Ovary (tissue), 9 donors: ENCODE measurements around the gene CALML4. TPM values are rescaled to one million over a fixed set of nuclear protein-coding genes. Genes with fewer than 3 reads are reported as not detected.

Source experiments
- DNase-seq, 5 donors: peaks; one replicate each; pipeline ENCODE4 v3.0.0-alpha.2; 2019 to 2020
- H3K27ac ChIP-seq, 2 donors: fragments of 200-600 bp; one replicate each; pipeline versions ENCODE4 v1.5.1 to v1.8.0; 2019 to 2022
- H3K27me3 ChIP-seq: fragments of 200-600 bp; one replicate; pipeline ENCODE4 v1.8.0; 2022
- H3K36me3 ChIP-seq: fragments of 200-600 bp; sonication (generic); one replicate; pipeline ENCODE4 v1.5.1; 2019
- H3K4me1 ChIP-seq: one replicate; pipeline ENCODE4 v1.8.1; 2013; ENCODE audit warnings: mild to moderate bottlenecking, moderate library complexity; ENCODE audit not compliant: insufficient read depth
- H3K4me3 ChIP-seq: fragments of 200-600 bp; sonication (generic); one replicate; pipeline ENCODE4 v1.5.1; 2017
- H3K9me3 ChIP-seq, 2 donors: fragments of 200-600 bp in 1 of 2; sonication (generic) in 1 of 2; one replicate each; pipeline versions ENCODE4 v1.5.1 to v1.8.1; 2013 to 2019; ENCODE audit warnings: mild to moderate bottlenecking in 1 of 2, moderate library complexity in 1 of 2
- EP300 ChIP-seq: sonication (generic); formaldehyde crosslinking; IDR thresholded peaks from one replicate; pipeline ENCODE4 v1.6.1; 2017; ENCODE audit warnings: antibody characterized with exemption
- POLR2A ChIP-seq: fragments of 450-650 bp; IDR thresholded peaks from one replicate; pipeline ENCODE4 v1.6.1; 2017; ENCODE audit warnings: antibody characterized with exemption, mild to moderate bottlenecking, moderate library complexity
- WGBS, 3 donors: extraction: QIAGEN DNeasy Blood & Tissue Kit in 1 of 3; methylation state at CpG; one replicate each; pipeline versions ENCODE4 v1.1.5 to v1.1.7; 2013 to 2017; 5-methylcytosine and 5-hydroxymethylcytosine counted together
- intact Hi-C, 4 donors: fragments of 100-400 bp; cut with DNase I; formaldehyde crosslinking; loops; one replicate each; pipeline versions ENCODE4 v1.11.0 to v1.15.1; 2022 to 2023
- polyA plus RNA-seq, 2 donors: library from polyadenylated mRNA; stranded (reverse); fragments of 200-250 nt in 1 of 2; fragments of 350-450 nt in 1 of 2; fragmentation: Illumina TruSeq in 1 of 2; extraction: RNeasy Lipid Tissue Mini Kit (QIAGEN cat#74804) in 1 of 2; gene quantifications; one replicate each; pipeline ENCODE4 v1.2.3, GENCODE V29; 2013 to 2014
- total RNA-seq, 7 donors: library from RNA; depleted of rRNA in 2 of 7; stranded (reverse); fragments of >200 nt in 2 of 7; fragmentation: NEBNext Ultra II Directional in 3 of 7; extraction: Animal tissue kit (Norgen Biotek cat#: 25700) in 3 of 7; gene quantifications; one replicate each; pipeline versions ENCODE4 v1.1.0 to v1.2.4, GENCODE V29; 2016 to 2023
- TF ChIP-seq, protein P1 (sequence below), 3 donors: fragments of 450-650 bp in 2 of 3; fragments of 200-600 bp in 1 of 3; IDR thresholded peaks; one replicate each; pipeline versions ENCODE4 v1.5.1 to v1.8.0; 2016 to 2022; ENCODE audit warnings: antibody characterized with exemption in 3 of 3, mild to moderate bottlenecking in 1 of 3
- donor health status: DM: no; HTN: no; CAD: no; lungs with moderate emphysema.
- donor health status: DM: no; HTN: no; CAD: no.
- donor health status: Bipolar disorder and iron deficiency.
- donor health status: DM: yes; HTN: yes; CAD: no.
- donor health status: DM: no; HTN: no; CAD: no.
- donor health status: DM: yes; HTN: yes; CAD: no.

CALML4 gene
- total and polyA plus RNA-seq, 9 donors, result 2.5 to 9.5 (median 3.2) TPM

DNA sequence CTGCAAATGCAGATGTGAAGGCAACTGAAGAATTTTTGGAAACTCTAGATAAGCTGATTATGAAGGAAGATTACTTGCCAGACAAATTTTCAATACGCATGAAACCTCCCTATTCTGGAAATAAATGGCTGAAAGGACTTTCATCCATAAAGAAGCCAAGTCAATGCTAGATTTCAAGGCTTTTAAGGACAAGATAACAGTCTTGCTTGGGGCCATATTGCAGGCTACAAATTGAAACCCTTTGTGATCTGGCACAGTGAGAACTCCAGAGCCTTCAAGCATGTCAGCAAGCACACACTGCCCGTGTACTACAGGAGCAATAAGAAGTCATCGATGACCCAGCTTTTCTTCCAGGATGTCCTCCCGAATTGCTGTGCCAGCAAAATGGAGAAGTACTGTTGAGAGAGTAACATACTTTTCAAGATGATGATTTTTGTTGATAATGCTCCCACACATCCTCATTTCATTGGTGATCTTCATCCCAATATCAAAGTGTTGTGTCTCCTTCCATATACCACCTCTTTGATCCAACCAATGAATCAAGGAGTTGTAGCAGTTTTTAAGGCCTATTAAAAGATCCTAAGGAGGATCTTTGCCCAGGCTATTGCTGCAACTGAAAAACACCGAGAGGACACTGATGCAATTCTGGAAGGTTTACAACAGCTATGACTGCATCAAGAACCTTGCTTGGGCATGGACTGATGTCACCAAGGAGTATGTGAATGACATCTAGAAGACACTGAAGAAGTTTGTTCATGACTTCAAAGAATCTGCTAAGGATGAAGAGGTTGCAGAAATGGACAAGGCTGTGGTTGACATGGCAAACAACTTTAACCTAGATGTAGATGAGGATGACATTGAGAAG is 20.3 kb downstream of the CALML4 start:
- intact Hi-C loops, result no loop called here
- DNase-seq, result no peak
- TF ChIP-seq, protein P1, sequence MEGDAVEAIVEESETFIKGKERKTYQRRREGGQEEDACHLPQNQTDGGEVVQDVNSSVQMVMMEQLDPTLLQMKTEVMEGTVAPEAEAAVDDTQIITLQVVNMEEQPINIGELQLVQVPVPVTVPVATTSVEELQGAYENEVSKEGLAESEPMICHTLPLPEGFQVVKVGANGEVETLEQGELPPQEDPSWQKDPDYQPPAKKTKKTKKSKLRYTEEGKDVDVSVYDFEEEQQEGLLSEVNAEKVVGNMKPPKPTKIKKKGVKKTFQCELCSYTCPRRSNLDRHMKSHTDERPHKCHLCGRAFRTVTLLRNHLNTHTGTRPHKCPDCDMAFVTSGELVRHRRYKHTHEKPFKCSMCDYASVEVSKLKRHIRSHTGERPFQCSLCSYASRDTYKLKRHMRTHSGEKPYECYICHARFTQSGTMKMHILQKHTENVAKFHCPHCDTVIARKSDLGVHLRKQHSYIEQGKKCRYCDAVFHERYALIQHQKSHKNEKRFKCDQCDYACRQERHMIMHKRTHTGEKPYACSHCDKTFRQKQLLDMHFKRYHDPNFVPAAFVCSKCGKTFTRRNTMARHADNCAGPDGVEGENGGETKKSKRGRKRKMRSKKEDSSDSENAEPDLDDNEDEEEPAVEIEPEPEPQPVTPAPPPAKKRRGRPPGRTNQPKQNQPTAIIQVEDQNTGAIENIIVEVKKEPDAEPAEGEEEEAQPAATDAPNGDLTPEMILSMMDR (IDR thresholded peaks at IDR 0.05), result no peak
- no peak for TF ChIP-seq POLR2A
- no peak for TF ChIP-seq EP300
- Histone ChIP-seq H3K4me3 (no peak overlapping the region), H3K36me3 (no peaks in the 10 kb centered on the region), H3K9me3 (no peaks in the 10 kb centered on the region), H3K4me1 (peaks cover 4% of the 10 kb centered on the region), H3K27me3 (no peaks in the 10 kb centered on the region), H3K27ac (no peak overlapping the region)
- 93 to 98% (median 97%) methylated on average over 5 of the region's 5 CpGs for WGBS, 3 donors

DNA sequence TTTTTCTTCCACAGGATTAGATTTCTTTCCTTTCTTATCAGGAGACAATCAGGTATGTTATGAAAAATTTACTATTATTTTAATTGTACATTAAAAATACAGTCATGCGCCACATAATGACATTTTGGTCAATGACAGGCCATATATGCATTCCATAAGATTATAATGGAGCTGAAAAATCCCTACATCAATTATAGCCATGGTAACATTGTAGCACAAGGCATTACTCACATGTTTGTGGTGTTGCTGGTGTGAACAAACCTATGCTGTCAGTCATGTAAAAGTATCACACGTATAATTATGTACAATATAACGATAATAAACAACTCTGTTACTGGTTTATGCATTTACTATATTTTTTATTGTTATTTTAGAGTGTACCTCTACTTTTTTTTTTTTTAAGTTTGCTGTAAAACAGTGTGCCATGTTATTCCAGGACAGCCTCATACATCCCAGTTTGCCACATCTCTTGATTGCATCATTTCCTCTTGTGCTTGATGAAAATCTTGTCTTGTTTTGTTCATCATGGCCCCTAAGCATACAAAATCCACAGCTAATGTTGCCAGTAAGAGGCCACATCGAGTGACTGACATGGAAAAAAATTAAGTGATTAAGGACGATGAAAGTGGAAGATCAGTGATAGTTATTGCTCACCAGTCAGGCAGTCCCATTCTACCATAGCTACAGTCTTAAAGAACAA is 21.4 kb downstream of the CALML4 start:
- Histone ChIP-seq H3K4me3 (no peak overlapping the region), H3K9me3 (no peaks in the 10 kb centered on the region), H3K27ac (no peak overlapping the region), H3K36me3 (no peaks in the 10 kb centered on the region), H3K4me1 (peaks cover 4% of the 10 kb centered on the region), H3K27me3 (no peaks in the 10 kb centered on the region)
- TF ChIP-seq EP300 (no peak), POLR2A (no peak)
- TF ChIP-seq, protein P1 (IDR thresholded peaks at IDR 0.05), result no peak
- no peak for DNase-seq
- intact Hi-C loops, result no loop called here
- 92 to 94% (median 93%) methylated on average over 5 of the region's 5 CpGs for WGBS, 3 donors

DNA sequence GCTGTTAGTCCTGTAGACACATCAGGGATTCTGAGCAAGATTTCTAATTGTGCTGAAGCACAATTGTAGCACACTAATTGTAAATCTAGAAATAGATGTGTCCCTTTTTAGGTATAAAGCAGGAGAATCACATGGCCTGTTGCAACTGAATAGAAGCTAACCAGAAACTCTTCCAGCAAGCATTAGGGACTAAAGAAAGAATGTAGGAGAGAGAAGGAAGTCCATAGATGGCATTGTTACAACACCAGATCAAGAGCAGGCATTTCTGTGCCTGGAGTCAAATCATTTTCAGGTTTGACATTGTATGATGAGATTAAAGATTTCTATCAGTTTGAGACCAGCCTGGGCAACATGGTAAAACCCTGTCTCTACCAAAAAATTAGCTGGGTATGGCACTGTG is 27.4 kb downstream of the CALML4 start:
- Histone ChIP-seq H3K36me3 (no peaks in the 10 kb centered on the region), H3K4me1 (no peaks in the 10 kb centered on the region), H3K27me3 (no peaks in the 10 kb centered on the region), H3K4me3 (no peak overlapping the region), H3K9me3 (no peaks in the 10 kb centered on the region), H3K27ac (no peak overlapping the region)
- intact Hi-C loops, result no loop called here
- TF ChIP-seq EP300 (no peak), POLR2A (no peak)
- TF ChIP-seq, protein P1 (IDR thresholded peaks at IDR 0.05), result no peak
- DNase-seq, result no peak

DNA sequence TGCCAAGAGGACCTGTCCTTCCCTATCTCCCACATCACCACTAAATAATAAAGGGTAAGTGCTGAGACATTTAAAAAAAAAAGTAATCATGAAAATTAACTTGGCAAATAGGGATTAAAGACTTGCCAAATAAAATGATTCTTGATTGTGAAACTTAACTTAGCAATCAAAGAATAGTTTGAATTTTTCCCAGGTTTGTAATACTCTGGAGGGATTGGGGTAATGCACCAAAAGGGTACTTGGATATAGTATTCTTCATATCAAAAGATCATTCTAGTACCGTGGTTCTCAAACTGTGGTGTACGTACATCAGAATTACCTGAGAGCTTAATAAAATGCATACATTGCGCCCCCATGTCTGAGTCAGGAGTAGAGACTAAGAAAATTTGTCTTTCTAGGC is 28.5 kb downstream of the CALML4 start:
- Histone ChIP-seq H3K4me3 (no peak overlapping the region), H3K4me1 (no peaks in the 10 kb centered on the region), H3K27ac (no peak overlapping the region), H3K36me3 (no peaks in the 10 kb centered on the region), H3K9me3 (no peaks in the 10 kb centered on the region), H3K27me3 (no peaks in the 10 kb centered on the region)
- TF ChIP-seq, protein P1 (IDR thresholded peaks at IDR 0.05), result no peak
- TF ChIP-seq EP300 (no peak), POLR2A (no peak)
- no peak for DNase-seq
- intact Hi-C loops, result no loop called here
- 89 to 95% (median 91%) methylated on average over 3 of the region's 3 CpGs for WGBS, 3 donors
